Astrocyte (in vitro differentiated cells and primary cell): ENCODE data around the gene CALHM2.

Source experiments
- EZH2 ChIP-seq: IDR thresholded peaks from 2 replicates; pipeline ENCODE4 v1.6.1; 2012; ENCODE audit warnings: mild to moderate bottlenecking, low read length, inconsistent platforms; ENCODE audit not compliant: insufficient read depth
- TF ChIP-seq, protein P1 (sequence below): IDR thresholded peaks from 2 replicates; pipeline ENCODE4 v1.5.1; 2011; ENCODE audit warnings: low read depth, mild to moderate bottlenecking, inconsistent platforms, low read length, moderate library complexity; ENCODE audit not compliant: insufficient read depth

DNA sequence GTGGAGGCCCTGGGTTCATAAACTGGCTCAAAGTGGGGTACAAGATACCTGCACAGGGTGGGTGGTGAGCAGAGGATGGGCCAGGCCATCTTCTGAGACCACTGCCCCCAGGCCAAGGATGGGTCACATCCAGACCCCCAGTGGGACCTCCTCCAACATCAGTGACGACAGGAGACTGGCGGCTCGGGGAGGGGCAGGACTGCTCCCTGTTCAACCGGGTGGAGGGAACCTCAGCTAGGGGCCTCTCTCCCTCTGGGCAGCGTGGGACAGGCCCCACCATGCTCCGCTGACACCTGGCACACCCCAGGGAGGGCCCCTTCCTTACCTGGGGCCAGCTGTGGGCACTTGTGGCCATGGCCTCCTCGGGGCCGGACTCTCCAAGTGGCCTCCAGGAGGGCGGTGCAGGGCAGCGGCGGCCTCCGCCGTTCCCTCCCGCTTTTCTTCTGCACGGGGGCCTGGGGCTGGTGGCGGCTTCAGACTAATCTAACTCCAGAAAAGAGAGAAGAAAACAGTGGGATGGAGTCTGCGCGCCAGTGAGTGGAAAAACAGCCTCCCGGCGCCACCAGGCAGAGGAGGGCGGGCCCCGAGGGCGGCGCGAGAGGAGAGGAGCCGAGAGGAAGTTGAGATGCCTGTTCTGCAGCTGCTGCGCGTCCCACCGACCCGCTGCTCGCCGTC lies at the start of gene CALHM2:
- TF ChIP-seq, protein P1, sequence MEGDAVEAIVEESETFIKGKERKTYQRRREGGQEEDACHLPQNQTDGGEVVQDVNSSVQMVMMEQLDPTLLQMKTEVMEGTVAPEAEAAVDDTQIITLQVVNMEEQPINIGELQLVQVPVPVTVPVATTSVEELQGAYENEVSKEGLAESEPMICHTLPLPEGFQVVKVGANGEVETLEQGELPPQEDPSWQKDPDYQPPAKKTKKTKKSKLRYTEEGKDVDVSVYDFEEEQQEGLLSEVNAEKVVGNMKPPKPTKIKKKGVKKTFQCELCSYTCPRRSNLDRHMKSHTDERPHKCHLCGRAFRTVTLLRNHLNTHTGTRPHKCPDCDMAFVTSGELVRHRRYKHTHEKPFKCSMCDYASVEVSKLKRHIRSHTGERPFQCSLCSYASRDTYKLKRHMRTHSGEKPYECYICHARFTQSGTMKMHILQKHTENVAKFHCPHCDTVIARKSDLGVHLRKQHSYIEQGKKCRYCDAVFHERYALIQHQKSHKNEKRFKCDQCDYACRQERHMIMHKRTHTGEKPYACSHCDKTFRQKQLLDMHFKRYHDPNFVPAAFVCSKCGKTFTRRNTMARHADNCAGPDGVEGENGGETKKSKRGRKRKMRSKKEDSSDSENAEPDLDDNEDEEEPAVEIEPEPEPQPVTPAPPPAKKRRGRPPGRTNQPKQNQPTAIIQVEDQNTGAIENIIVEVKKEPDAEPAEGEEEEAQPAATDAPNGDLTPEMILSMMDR: no peak
- TF ChIP-seq EZH2: no peak
